K562 (cell line): Measurements from ENCODE around the gene IDI2. TPM values are rescaled to one million over a fixed set of nuclear protein-coding genes. Genes with fewer than 3 reads are reported as not detected.

Experiments used
- ARID4B ChIP-seq: sonication (generic); formaldehyde crosslinking; IDR thresholded peaks from 2 replicates; pipeline ENCODE4 v1.8.0; 2022; ENCODE audit warnings: mild to moderate bottlenecking, missing genetic modification reagents
- CREB1 ChIP-seq, 2 experiments: sonication (generic) in 1 of 2; formaldehyde crosslinking in 1 of 2; IDR thresholded peaks; 2 replicates each; pipeline versions ENCODE4 v1.6.1 to v1.8.0; 2012 to 2022; ENCODE audit warnings: inconsistent platforms in 1 of 2, mild to moderate bottlenecking in 1 of 2, missing genetic modification reagents in 1 of 2, moderate library complexity in 1 of 2
- GABPB2 ChIP-seq: fragments of 250-450 bp; sonication (Bioruptor Pico); conservative IDR thresholded peaks from 2 replicates; pipeline ENCODE4 v1.5.1; 2021; ENCODE audit warnings: mild to moderate bottlenecking
- MAZ ChIP-seq, 2 experiments: fragments of 450-650 bp in 1 of 2; sonication (generic) in 1 of 2; formaldehyde crosslinking; IDR thresholded peaks in 1 of 2; conservative IDR thresholded peaks in 1 of 2; 2 replicates each; pipeline versions ENCODE4 v1.4.0 to v1.5.0; 2020; ENCODE audit warnings: mild to moderate bottlenecking in 1 of 2, missing genetic modification reagents in 1 of 2
- NFXL1 ChIP-seq: fragments of 450-650 bp; formaldehyde crosslinking; IDR thresholded peaks from 2 replicates; pipeline ENCODE4 v1.4.0; 2021; ENCODE audit warnings: mild to moderate bottlenecking
- SLC30A9 ChIP-seq: fragments of 250-450 bp; sonication (Bioruptor Pico); IDR thresholded peaks from 2 replicates; pipeline ENCODE4 v1.8.0; 2022; ENCODE audit warnings: mild to moderate bottlenecking, moderate library complexity
- THAP12 ChIP-seq: fragments of 250-450 bp; sonication (Bioruptor Pico); IDR thresholded peaks from 2 replicates; pipeline ENCODE4 v1.9.0; 2021; ENCODE audit warnings: mild to moderate bottlenecking, inconsistent platforms
- ZNF655 ChIP-seq: fragments of 250-450 bp; sonication (Bioruptor Pico); IDR thresholded peaks from 2 replicates; pipeline ENCODE4 v1.5.0; 2021
- polyA plus RNA-seq, 8 experiments: library from polyadenylated mRNA; depleted of rRNA in 4 of 8; stranded (reverse) in 5 of 8; unstranded in 3 of 8; fragments of >200 nt; fragmentation: Nextera tagmentation in 2 of 8; fragmentation: Illumina TruSeq in 1 of 8; extraction: Ambion mirVana in 2 of 8; extraction: Trizol in 1 of 8; gene quantifications; 2 replicates each; pipeline versions ENCODE4 v1.2.1 to v1.2.3, GENCODE V29; 2011 to 2014; ENCODE audit warnings: inconsistent platforms in 1 of 8, missing spikeins in 1 of 8
- total RNA-seq, 7 experiments: library from RNA; depleted of rRNA in 6 of 7; stranded (reverse); fragments of >200 nt in 6 of 7; fragmentation: Illumina TruSeq in 2 of 7; extraction: Trizol in 2 of 7; gene quantifications; 2 replicates each; pipeline versions ENCODE4 v1.2.1 to v1.2.3, GENCODE V29; 2011 to 2021; ENCODE audit warnings: low replicate concordance in 1 of 7

The IDI2 gene
- total and polyA plus RNA-seq, 9 of the 15 experiments (the other 6 are each of a cell fraction or from before 2014, with no cell fraction given): not detected

GRCh38 chr10:1048732-1049424 lies 23.2 kb upstream of the IDI2 start, which contains the start of gene IDI1 (continued):
- TF ChIP-seq ARID4B (peak; percentile 38), GABPB2 (CRISPR knock-in tag) (no peak), THAP12 (CRISPR knock-in tag) (peak; percentile 41; the same call in 1 of the 2 replicates), ZNF655 (no peak), MAZ (CRISPR knock-in tag; conservative IDR thresholded peaks at IDR 0.05 in 1 of 2, IDR thresholded peaks at IDR 0.05 in 1 of 2) (peak; percentile 56 to 65; a peak in 2 of 4 replicates), NFXL1 (CRISPR knock-in tag) (no peak), CREB1 (IDR thresholded peaks at IDR 0.05) (peak; percentile 92), CREB1 (CRISPR knock-in tag; IDR thresholded peaks at IDR 0.05) (peak; percentile 90), SLC30A9 (CRISPR knock-in tag) (no peak)
